Stimulated activated CD4-positive, alpha-beta T cell treated with anti-CD3 and anti-CD28 coated beads, Interleukin-1b, Interleukin-23, amount 100 ng/mL, for 24 hours (primary cell): ENCODE measurements around the gene RINT1.
"Not testable (repeated sequence)": the region's sequence is repeated elsewhere in the genome, so short reads cannot be mapped to it uniquely, and the experiment has no call there.

Experiments used
- DNase-seq, 4 experiments: peaks; one replicate each; pipeline ENCODE4 v3.0.0-alpha.2; 2020; ENCODE audit warnings: low read depth in 4 of 4, low spot score in 1 of 4

The RINT1 gene

DNA sequence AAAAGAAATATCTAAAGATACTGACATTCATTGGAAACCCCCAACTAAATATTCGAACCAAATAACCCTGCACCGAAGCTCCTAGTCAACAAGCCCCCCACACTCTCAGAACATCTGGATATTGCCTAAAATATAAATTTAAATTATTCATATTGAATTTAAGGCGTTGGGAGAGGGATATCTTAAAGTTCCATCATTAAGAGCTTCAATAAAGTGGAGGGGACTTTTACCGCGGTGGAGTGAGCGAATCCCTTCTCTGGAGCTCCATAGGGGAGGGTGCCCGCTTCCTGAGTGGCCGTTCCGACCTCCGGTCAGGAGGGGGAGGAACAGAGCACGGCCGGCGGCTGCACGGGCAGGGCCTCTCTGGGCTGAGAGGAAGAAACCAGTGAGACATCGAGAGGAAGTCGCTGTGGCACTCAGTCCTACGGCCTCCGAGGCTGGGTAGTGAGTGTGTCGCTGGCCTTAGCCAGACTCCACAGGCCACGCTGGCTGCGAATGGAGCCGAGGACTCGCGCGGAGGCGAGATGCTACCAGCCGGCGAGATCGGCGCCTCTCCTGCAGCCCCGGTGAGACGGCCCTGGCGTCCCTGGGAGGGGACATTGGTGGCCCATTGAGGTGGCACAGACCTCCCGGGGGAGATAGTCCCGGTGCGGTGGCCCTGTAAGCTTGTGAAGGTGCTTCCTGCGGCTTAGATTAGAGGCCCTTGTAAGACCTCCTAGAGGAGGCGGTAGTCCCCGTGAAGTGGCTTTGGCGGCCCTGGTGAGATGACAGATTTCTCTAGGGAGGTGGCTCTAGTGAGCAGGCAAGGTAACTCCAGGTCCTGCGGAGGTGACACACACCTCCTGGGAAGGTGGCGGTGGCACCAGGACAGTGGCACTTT lies at the start of gene RINT1:
RINT1 (plus strand) TSS at position 410 of the 880 bp plus-strand sequence; CDS start at position 525, 115 bp downstream.
- peak; percentile 70 to 85 (median 79) for DNase-seq

GRCh38 chr7:105487579-105488571 lies 44.1 kb upstream of the RINT1 start:
- DNase-seq, result no peak

DNA sequence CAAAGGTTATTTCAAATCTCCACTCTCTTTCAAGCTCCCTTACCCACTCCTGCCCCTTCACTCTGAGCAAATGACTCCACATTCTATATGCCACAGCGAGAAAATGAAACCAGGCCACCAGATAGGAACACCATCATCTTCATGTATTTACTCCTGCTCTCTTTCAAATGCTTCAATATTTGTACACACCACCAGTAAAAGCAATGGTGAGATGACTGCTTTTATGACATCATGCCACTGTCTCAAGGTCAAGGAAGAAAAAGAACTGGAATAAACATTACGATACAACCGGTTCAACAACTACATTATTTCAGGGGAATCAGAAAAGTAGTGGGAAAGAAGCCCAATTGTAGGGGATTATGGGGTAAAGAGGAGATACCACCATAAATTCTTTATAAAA lies 42.6 kb upstream of the RINT1 start:
- DNase-seq, result no peak

DNA sequence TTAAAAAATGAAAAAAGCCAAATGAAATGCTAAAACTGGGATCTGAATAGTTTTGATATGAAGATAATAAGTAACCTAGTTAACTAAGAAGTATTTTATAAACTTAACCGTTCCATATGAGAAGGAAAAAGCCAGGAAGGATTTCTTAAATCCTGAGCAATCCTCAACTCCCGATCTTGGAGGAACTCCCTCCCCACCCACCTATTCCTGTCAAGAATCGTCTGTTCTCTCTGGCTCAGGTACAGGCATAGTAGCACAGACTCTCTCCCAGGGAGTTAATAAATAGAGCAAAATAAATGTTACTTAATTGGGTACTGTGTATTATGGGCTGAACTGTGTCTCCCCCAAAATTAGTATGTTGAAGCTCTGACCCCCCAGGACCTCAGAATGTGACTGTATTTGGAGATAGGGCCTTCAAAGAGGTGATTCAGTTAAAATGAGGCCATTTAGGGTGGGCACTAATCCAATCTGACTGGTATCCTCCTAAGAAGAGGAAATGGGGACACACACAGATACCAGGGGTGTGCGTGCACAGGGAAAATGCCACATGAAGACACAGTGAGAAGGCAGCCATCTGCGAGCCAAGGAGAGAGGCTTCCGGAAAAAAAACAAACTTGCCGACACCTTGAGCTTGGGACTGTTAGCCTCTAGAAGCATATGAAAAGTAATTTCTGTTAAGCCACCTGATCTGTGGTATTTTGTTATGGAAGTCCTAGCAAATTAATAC lies 38.6 kb upstream of the RINT1 start:
- DNase-seq, result no peak

DNA sequence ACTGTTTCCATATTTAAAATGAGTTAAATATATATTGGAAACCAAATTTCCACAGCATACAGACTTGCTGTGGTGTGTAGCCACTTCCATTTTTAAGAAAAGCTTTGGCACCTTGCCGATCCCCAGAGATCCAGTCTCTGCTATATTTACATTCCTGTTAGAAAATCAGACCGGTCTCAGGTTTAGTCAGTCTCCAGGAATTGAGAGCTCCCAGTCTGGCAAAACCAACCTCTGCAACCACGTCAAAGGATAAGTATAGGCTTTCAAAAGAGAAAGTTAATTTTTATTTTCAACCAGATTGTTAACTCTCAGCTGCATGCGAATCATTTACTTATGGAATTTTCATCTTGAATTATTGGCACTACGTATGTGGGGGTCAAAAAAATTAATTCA lies 38.1 kb upstream of the RINT1 start:
- no peak for DNase-seq

DNA sequence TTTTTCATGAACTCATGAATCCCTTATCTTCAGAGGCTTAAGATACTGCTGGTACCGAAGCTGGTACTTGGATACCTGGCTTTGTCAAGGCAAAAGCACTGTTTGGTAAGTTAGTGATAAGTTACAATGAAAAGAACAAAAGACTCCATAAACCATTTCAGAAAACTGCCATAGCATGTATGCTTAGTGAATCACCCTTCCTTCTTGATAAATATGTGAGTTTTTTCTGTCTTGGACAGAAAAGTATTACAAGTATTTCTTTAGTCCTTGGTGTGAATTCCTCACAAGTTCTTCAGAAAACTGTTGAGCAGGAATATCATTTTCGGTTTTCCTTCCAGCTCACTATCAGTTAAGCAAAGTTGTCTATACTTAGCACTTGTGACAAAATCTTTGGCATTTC lies 35.5 kb upstream of the RINT1 start:
- no peak for DNase-seq

GRCh38 chr7:105497016-105497415 lies 35.0 kb upstream of the RINT1 start:
- DNase-seq, result no peak

DNA sequence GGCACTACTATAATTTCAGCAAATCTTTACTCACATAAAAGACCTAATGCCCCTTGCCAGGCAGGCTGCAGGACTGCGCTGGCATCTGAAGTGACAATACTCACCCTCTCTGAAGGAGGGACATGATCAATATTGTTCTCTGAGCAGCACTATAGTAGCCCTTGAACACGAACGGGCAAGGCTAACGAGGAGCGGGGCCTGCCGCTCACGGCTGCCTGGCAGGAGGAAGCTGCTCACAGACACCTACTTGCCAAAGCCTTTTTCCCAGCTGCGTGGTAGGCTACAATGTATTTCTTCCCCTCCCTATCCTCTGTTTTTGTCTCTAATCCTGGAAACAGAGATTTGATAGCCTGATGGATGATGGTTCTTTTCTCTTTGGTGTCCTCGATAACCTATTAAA lies 29.8 kb upstream of the RINT1 start:
- DNase-seq, result no peak

GRCh38 chr7:105512415-105512814 lies 19.6 kb upstream of the RINT1 start:
- DNase-seq, result no peak

GRCh38 chr7:105512926-105513526 lies 19.0 kb upstream of the RINT1 start:
- no peak for DNase-seq

GRCh38 chr7:105515610-105516009 lies 16.4 kb upstream of the RINT1 start:
- not testable (repeated sequence) for DNase-seq

DNA sequence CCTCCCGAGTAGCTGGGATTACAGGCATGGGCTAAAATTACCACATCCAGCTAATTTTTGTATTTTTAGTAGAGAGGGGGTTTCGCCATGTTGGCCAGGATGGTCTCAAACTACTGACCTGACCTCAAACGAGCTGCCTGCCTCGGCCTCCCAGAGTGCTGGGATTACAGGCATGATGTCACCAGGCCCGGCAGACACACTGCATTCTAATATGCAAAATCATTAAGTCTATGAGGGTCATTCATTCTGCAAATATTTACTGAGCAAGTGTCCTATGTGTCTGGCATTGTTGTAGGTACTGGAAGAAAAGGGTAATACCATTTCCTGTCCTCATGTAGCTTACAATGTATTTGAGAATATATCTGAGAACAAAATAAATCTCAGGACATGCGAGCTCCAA lies 12.6 kb upstream of the RINT1 start:
- no peak for DNase-seq

DNA sequence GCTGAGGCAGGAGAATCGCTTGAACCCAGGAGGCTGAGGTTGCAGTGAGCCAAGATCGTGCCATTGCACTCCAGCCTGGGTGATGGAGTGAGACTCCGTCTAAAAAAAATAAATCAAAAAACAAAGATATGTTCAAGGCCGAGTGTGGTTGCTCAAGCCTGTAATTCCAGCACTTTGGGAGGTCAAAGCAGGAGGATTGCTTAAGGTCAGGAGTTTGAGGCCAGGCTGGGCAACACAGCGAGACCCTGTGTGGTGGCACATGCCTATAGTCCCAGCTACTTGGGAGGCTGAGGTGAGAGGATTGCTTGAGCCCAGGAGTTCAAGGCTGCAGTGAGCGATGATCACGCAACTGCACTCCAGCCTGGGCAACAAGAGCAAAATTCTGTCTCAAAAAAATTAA lies 11.4 kb upstream of the RINT1 start:
- not testable (repeated sequence) for DNase-seq

DNA sequence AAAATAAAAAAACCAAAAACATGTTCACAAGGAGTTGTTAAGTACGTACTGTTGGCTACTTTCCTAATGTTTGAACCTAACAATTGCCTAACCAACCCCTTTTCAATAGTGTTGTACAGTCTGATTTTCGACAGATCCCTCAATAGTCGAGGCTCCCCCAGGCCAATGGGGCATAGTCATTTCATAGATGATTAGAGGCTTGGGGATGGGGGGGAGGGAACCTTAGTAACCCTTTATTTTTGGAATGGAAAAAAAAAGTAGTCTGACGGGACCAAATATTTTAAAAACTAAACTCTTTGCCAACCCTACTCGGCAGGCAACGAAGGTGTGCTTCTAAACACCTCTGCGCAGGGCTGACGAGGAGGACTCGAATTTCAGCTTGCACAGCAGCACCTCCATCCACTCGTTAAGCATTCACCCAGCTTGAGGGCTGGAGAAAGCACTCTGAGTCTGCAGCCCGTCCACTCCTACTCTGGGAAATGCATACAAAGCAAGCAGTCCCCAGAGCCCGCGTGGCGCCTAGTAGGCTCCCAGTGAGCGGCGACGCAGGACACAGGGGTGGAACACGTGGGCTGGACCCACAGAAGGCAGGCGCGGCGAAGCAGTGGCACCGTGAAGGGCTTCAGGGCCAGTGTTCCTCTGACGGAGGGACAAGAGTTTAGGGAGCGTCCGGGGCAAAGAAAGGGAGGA lies 10.8 kb upstream of the RINT1 start:
- DNase-seq, result peak in 2 of 4 experiments; percentile 16 to 30

DNA sequence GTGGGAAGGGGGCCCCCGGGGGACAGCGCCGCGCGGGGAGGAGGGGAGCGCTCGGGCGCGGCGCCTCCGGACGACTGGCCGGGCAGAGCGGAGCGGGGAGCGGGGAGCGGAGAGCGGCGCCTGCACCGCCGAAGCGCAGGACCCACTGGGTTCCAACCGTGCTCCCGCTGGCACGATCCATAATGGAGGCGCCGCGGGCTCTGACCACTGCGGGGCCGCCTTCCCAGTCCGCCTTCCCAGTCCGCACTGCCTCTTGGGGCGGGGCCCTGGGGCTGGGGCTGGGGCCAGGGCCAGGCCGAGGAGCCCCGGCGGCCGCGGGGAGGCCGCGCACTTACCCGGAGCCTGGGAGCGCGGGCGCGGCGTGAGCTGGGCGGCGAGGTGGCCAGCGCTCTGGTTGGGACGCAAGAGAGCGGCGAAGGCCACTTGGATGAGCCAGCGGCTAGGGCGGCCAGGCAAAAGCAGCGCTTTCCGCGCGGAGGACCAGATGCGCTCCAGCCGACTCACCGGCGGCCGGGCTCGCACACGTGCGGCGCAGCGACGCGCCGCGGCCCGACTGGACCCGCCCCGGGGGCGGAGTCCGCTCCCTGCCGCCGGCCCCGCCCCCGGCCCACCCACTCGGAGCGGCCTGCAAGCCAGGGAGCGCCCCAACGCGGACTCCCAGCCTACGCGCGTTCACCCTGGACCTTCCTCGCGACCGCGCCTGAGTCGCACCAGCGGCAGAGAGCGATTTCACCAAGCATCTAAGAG lies 10.1 kb upstream of the RINT1 start, which contains the start of gene PUS7:
PUS7 (minus strand) TSS at position 555 of the 747 bp plus-strand sequence. CDS start 13,759 bp downstream, outside the sequence.
- DNase-seq, result peak; percentile 62 to 84 (median 66)

GRCh38 chr7:105524423-105524822 lies 7.6 kb upstream of the RINT1 start:
- DNase-seq, result not testable (repeated sequence)

DNA sequence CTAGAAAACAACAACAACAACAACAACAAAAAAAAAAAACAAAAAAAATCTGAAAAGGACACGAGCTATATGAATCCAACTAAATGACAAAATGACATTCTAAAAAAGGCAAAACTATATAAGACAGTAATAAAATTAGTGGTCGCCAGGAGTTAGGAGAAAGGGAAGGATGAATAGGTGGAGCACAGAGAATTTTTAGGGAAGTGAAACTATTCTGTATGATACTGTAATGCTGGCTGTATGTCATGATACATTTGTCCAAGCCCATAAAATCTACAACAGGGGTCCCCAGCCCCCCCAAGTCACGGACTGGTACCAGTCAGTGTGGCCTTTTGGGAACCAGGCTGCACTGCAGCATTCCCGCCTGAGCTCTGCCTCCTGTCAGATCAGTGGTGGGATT lies 7.2 kb upstream of the RINT1 start:
- DNase-seq, result no peak

GRCh38 chr7:105527737-105528136 lies 4.3 kb upstream of the RINT1 start:
- not testable (repeated sequence) for DNase-seq

GRCh38 chr7:105530126-105530525 lies 1.9 kb upstream of the RINT1 start:
- no peak for DNase-seq
